Suprapubic skin (tissue), 4 donors: ENCODE data around the gene ACVR1.

Source experiments
- CTCF ChIP-seq, 2 donors: fragments of 200-600 bp in 1 of 2; fragments of 450-650 bp in 1 of 2; sonication (generic) in 1 of 2; IDR thresholded peaks; one replicate each; pipeline ENCODE4 v1.5.1; 2016 to 2019; ENCODE audit warnings: antibody characterized with exemption in 2 of 2, mild to moderate bottlenecking in 1 of 2, moderate library complexity in 1 of 2
- POLR2A ChIP-seq, 2 donors: fragments of 450-650 bp; IDR thresholded peaks; one replicate each; pipeline ENCODE4 v1.6.1; 2017; ENCODE audit warnings: antibody characterized with exemption in 2 of 2, mild to moderate bottlenecking in 2 of 2, moderate library complexity in 2 of 2
- POLR2AphosphoS5 ChIP-seq, 3 donors: sonication (generic); formaldehyde crosslinking; IDR thresholded peaks; one replicate each; pipeline ENCODE4 v1.6.1; 2017; ENCODE audit warnings: antibody characterized with exemption in 3 of 3

DNA sequence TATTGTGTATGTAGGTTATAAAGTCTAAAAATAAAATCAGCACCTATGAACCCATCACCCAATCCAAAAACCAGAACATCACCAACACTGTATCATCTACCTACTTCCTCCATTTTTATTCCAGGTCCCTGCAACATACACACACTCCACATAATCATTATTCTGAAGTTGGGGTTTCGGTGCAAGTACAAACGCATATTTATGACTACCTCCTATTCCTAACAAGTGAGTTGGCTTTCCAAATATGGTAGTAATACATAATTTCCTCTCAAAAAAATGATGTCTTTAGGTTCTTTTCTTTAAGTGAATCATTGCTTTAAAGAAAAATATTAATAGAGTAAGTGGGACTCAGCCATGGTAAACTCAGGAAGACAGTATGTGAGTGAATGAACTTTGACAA is 3.3 kb downstream of the ACVR1 start:
- no peak for TF ChIP-seq CTCF (IDR thresholded peaks at IDR 0.05)
- no peak for TF ChIP-seq POLR2A (IDR thresholded peaks at IDR 0.05)
- TF ChIP-seq POLR2AphosphoS5 (IDR thresholded peaks at IDR 0.05), result no peak
